Left colon (tissue), 2 donors: ENCODE data around the gene IRX6. TPM values are rescaled to one million over a fixed set of nuclear protein-coding genes. Genes with fewer than 3 reads are reported as not detected.

Source experiments
- total RNA-seq, 2 donors: library from RNA; stranded (reverse); fragmentation: NEBNext Ultra II Directional; extraction: Animal tissue kit (Norgen Biotek cat#: 25700); gene quantifications; one replicate each; pipeline ENCODE4 v1.2.1, GENCODE V29; 2021
- donor health status: DM: no; HTN: no; CAD: no.
- donor health status: DM: yes; HTN: yes; CAD: no.

The IRX6 gene
- total RNA-seq, 2 donors from 2014 or later = 0.09 to 0.17 TPM

Other genes starting within 250 kb of the IRX6 start
- gene MMP2, start 155.0 kb downstream of the IRX6 start, total RNA-seq = 100 to 1,000 TPM in 1 of 2 donors, 10 to 100 TPM in 1; 57.5 to 136 TPM
- gene LPCAT2, start 184.9 kb downstream of the IRX6 start, total RNA-seq = 10 to 100 TPM; 14.0 to 17.9 TPM
- gene CAPNS2, start 242.5 kb downstream of the IRX6 start, total RNA-seq = under 1 TPM; 0.40 to 0.70 TPM